ENCODE results near the gene GALNT18.

Gene GALNT18

DNA sequence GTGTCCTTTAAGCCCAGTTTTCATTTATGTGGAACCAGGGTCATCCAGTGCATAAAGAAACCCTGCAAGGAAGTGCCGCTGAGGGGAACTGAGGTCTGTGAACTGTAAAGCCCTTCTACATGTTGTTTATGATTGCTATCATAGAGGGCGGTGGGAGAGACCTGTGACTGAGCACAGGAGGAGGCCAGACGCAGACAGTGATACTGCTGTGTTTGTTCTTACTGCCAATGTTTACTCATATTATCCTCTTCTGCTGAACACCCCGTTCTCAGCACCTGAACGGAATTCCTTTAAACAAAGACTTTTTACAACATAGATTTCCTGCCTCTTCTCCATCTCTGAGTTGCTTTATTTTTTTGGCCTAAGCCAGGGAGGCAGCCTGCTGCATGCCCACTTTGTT, 967 bp upstream of the GALNT18 start:
- no peak for DNase-seq

DNA sequence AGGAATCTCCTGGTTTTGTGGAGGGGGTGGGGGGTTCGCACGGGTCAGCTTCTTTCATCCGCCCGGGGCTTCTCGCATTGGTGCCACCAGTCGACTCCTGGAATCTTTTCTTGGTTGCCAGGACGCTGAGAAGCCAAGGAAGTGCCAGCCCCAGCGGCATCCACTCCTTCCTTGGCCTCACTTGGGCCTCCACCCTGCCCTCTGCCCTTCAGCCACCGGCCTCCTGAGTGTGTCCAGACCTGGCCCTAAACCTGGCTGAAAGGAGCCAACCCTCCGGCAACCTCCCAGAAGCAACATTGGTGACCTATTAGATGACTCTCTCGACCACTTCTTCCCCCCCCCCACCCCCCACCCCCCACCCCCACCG, 518 bp upstream of the GALNT18 start:
- DNase-seq, result no peak

DNA sequence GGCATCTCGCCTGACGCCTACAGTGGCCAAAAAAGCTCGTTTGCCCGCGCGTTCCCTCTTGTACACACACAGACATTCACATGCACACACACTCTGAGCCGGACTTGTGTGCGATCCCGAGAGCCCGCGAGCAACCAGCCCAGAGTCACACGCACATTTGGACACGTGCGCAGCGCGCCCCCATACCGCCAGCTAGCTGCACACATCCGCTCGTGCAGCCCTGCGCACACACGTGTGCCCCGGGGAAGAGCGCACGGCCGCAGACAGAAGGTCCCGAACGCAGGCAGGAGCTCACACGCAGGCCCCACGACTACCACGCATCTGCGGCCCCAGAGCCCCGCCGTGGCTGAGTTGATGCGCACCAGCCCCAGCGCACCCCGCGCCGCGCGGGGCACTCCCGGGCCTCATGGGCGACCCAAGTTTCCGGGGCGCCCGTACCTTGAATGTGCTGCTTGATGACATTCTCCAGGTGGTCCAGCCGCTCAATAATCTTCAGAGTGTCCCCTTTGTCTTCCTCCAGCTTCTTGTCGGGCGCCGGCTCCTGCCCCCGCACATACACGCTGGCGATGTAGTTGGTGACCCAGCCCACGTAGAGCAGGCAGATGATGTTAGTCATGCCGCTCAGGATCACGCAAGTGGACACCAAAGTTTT, 758 bp downstream of the GALNT18 start:
- no peak for DNase-seq

DNA sequence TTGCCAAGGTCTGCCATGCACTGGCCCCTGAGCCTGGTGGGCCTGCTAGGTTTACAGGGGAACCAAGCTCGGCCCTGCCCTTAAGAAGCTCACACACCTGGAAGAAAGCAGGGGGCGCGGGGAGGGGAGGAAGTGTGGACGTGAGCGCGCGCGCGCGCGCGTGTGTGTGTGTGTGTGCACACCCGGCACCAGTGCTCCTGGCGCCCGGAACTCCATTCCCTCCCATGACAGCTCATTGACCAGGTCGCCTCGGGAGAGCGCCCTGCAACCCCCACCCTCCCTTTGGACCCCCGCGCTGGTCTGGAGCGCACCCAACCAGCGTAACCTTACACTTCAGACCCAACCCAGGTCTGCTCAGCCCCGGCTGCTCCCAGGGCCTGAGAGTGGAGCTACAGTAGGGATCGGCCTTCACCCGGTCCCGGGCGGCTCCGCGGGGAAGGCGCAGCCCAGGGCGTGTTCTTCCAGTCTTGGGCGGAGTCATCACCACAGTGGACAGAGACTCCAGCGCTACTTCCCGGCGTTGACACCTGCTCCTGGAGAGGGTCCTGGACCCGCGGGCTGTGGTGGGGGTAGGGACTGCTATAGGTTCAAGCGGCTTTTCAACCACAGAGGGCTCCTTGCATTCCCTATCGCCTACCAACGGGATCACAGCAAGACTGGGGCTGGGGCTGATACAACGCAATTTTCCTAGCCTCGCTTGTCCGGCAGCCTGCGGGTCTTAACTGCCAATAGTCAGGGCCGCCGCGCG, 1.5 kb downstream of the GALNT18 start:
- DNase-seq, result no peak

- no peak for DNase-seq
These were observed 2.8 kb downstream of the GALNT18 start for GRCh38 chr11:11618973-11619435.

- no peak for DNase-seq
These were observed 6.7 kb downstream of the GALNT18 start for GRCh38 chr11:11615086-11615485.

GRCh38 chr11:11612439-11612838, 9.4 kb downstream of the GALNT18 start:
- no peak for DNase-seq

- DNase-seq, result no peak
These were observed 10.4 kb downstream of the GALNT18 start for GRCh38 chr11:11611381-11611780.

- DNase-seq, result no peak
These were observed 13.0 kb downstream of the GALNT18 start for GRCh38 chr11:11608783-11609232.

DNA sequence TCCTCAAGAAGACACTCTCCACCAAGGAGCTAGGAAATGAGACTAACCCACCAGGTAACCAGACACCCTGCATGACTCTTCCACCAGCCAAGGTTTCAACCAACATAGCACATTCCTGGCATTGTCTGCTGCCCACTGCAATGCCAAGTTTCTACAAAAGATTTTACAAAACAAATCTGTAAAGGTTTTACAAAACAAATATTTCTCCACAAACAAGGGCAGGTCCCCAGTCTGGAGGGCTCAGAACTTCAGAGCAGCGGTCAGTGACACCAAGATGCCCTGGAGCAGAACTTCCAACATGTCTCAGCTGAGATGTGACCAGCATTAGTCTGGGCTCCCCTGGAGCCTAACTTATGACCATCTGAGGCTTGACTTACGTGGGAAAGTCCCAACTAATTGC, 14.0 kb downstream of the GALNT18 start:
- DNase-seq, result no peak

GRCh38 chr11:11605821-11606450, 15.9 kb downstream of the GALNT18 start:
- DNase-seq, result no peak

- DNase-seq, result no peak
These were observed 16.6 kb downstream of the GALNT18 start for GRCh38 chr11:11605181-11605580.

- DNase-seq, result no peak
These were observed 17.3 kb downstream of the GALNT18 start for GRCh38 chr11:11604370-11604990.

DNA sequence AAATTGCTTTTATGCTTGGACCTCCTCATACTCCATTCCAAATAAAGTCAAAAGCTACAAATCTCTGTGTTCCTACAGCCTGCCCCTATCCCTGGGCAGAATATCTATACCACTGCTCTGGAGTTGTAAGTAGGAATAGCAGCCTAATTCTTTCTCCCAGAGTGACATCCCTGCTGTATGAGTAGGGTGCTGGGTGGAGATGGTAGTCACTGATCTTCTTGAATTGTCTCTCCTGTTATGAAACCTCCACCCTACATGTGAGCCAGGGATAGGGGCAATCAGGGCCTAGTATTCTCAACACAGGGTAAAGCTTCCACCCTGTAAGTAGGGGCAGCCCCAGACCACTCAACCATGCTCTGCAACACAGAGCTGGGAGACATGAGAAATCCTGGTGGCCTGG, 19.8 kb downstream of the GALNT18 start:
- no peak for DNase-seq

DNA sequence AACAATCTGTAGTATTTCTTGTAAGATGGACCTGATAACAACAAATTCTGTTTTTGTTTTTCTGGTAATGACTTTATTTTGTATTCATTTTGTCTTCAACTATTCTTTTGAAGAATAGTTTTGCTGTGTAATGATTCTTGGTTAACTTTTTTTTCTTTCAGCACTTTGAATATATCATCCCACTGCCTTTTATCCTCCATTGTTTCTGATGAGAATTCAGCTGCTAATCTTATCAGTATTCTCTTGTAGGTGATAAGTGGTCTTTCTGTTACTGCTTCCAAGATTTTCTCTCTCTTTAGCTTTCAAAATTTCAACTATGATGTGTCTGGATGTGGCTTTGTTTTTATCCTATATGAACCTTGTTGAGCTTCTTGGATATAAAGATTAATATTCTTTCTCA, 21.5 kb downstream of the GALNT18 start:
- DNase-seq, result no peak

DNA sequence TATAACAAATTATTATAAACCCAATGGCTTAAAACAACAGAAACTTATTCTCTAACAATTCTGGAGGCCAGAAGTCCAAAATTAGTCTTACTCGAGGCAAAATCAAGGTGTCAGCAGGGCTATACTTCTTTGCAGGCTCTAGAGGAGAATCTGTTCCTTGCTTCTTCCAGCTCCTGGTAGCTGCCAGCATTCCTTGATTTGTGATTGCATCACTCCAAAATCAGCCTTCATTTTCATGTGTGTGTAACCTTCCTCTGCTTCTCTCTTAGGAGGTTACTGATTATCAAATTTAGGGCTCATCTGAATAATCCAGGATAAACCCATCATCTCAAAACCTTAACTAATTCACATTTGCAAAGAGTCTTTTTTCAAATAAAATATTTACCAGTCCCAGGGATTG, 23.6 kb downstream of the GALNT18 start:
- no peak for DNase-seq

DNA sequence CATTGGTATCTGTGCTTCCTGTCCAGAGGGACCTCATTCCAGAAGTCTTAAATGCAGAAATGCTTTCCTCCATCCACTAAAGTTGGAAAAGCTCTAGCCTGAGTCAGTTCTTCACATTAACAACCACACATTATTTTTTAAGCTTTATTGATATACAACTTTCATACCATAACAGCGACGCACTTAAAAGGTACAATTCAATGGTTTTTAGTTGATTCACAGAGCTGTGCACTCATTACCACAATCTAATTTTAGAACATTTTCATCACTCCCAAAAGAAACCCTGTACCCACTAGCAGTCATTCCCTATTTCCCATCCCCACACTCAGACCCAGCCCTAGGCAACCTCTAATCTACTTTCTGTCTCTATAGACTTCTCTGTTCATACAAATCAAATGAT, 27.6 kb downstream of the GALNT18 start:
- DNase-seq, result no peak

DNA sequence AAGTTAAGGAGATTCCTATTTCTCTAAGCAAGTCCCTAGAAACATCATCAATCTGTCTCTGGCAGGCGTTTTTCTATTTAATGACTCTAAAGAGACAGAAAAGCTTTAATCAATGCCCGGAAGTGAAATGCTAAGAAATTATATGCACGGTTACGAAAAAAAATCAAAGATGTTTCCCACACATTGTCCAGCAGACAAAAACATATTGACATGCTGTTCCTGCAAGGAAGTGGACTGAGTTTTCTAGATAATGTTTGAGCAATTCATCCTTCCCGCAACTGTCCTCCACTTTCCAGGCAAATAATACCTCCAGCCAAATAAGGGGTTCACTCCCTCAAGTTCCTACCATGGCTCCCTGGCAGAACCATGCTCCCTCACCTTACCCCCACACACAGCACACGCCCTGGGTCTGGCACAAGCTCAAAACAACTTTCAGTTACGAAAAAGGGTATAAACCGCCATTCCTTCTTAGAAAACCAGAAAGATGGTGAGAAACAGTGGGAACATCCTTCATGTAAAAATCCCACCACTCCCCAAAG, 29.6 kb downstream of the GALNT18 start:
- no peak for DNase-seq

- no peak for DNase-seq
These were observed 32.4 kb downstream of the GALNT18 start for GRCh38 chr11:11589437-11589836.

DNA sequence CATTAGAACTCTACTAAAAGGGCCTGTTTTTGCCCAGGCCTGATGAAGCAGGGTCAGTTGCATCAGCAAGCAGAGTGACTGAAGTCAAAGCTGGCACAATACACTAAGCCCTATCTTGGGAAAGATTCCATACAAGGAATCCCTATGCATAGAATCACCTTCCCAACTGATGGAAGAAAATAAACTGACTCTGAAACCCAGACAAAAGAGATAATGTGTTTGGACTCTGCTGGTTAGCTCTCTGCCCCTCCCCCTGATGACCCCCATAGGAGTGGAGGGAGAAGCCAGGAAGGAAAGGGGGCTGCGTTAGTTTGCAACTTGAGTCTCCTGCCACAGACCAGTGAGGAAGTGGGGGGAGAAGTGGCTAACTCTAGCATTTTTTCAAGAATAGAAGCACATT, 32.9 kb downstream of the GALNT18 start:
- DNase-seq, result no peak

- DNase-seq, result no peak
These were observed 33.6 kb downstream of the GALNT18 start for GRCh38 chr11:11588243-11588642.

GRCh38 chr11:11587122-11587521, 34.7 kb downstream of the GALNT18 start:
- DNase-seq, result no peak

- DNase-seq, result no peak
These were observed 35.3 kb downstream of the GALNT18 start for GRCh38 chr11:11586465-11586864.

Measured in GOT3 (cell line).